ENCODE measurements around the gene UGT2B28.
"Not testable (repeated sequence)": the region's sequence is repeated elsewhere in the genome, so short reads cannot be mapped to it uniquely, and the experiment has no call there.

Gene UGT2B28

GRCh38 chr4:69280081-69280480 lies at the start of gene UGT2B28:
UGT2B28 (plus strand) TSS chr4:69280475; CDS start chr4:69280501, 26 bp downstream.
- H3K4me3 ChIP-seq (ENCODE audit: low read depth, low read length); H3K36me3 ChIP-seq (replicated peaks); H3K27ac ChIP-seq; DNase-seq; H3K27me3 ChIP-seq (replicated peaks); in situ Hi-C loops (cut with HindIII; ENCODE audit: low pct_ligation_motif_present, low sequenced_read_pairs): not testable (repeated sequence)

- in situ Hi-C loops (cut with HindIII; ENCODE audit: low pct_ligation_motif_present, low sequenced_read_pairs), result no loop called here
Measured at GRCh38 chr4:69239092-69239491, 41.2 kb upstream of the UGT2B28 start.

GRCh38 chr4:69239557-69240168 lies 40.6 kb upstream of the UGT2B28 start:
- Histone ChIP-seq H3K27me3 (replicated peaks) (no peaks in the 10 kb centered on the region), H3K27ac (no peak overlapping the region), H3K36me3 (replicated peaks) (no peaks in the 10 kb centered on the region), H3K4me3 (ENCODE audit: low read depth, low read length) (no peak overlapping the region)
- DNase-seq, result no peak
- TF ChIP-seq CTCF (IDR thresholded peaks at IDR 0.05; ENCODE audit: low read depth, low read length, missing control alignments), result no peak
- in situ Hi-C loops (cut with HindIII; ENCODE audit: low pct_ligation_motif_present, low sequenced_read_pairs), result no loop called here

More at GRCh38 chr4:69239092-69239491, 41.2 kb upstream of the UGT2B28 start:
- no peaks in the 10 kb centered on the region for H3K36me3 ChIP-seq (replicated peaks)
- TF ChIP-seq CTCF (IDR thresholded peaks at IDR 0.05; ENCODE audit: low read depth, low read length, missing control alignments), result no peak
- H3K27ac ChIP-seq, result no peak overlapping the region
- DNase-seq, result no peak
- H3K27me3 ChIP-seq (replicated peaks), result no peaks in the 10 kb centered on the region
- H3K4me3 ChIP-seq (ENCODE audit: low read depth, low read length), result no peak overlapping the region

- in situ Hi-C loops (cut with HindIII; ENCODE audit: low pct_ligation_motif_present, low sequenced_read_pairs); H3K4me3 ChIP-seq (ENCODE audit: low read depth, low read length); DNase-seq; H3K36me3 ChIP-seq (replicated peaks); H3K27ac ChIP-seq; H3K27me3 ChIP-seq (replicated peaks): not testable (repeated sequence)
Measured at GRCh38 chr4:69240787-69241186, 39.5 kb upstream of the UGT2B28 start.

GRCh38 chr4:69241746-69242145 lies 38.5 kb upstream of the UGT2B28 start:
- H3K36me3 ChIP-seq (replicated peaks); H3K27me3 ChIP-seq (replicated peaks); in situ Hi-C loops (cut with HindIII; ENCODE audit: low pct_ligation_motif_present, low sequenced_read_pairs); H3K27ac ChIP-seq; H3K4me3 ChIP-seq (ENCODE audit: low read depth, low read length); DNase-seq: not testable (repeated sequence)

GRCh38 chr4:69242562-69243240 lies 37.6 kb upstream of the UGT2B28 start:
- H3K4me3 ChIP-seq (ENCODE audit: low read depth, low read length); H3K27me3 ChIP-seq (replicated peaks); H3K36me3 ChIP-seq (replicated peaks); in situ Hi-C loops (cut with HindIII; ENCODE audit: low pct_ligation_motif_present, low sequenced_read_pairs); H3K27ac ChIP-seq; DNase-seq: not testable (repeated sequence)

GRCh38 chr4:69250884-69251283 lies 29.4 kb upstream of the UGT2B28 start:
- H3K27me3 ChIP-seq (replicated peaks); DNase-seq; in situ Hi-C loops (cut with HindIII; ENCODE audit: low pct_ligation_motif_present, low sequenced_read_pairs); H3K4me3 ChIP-seq (ENCODE audit: low read depth, low read length); H3K36me3 ChIP-seq (replicated peaks); H3K27ac ChIP-seq: not testable (repeated sequence)

GRCh38 chr4:69253147-69253772 lies 27.0 kb upstream of the UGT2B28 start:
- H3K27ac ChIP-seq; H3K4me3 ChIP-seq (ENCODE audit: low read depth, low read length); DNase-seq; H3K27me3 ChIP-seq (replicated peaks); in situ Hi-C loops (cut with HindIII; ENCODE audit: low pct_ligation_motif_present, low sequenced_read_pairs); H3K36me3 ChIP-seq (replicated peaks): not testable (repeated sequence)

- H3K36me3 ChIP-seq (replicated peaks); H3K4me3 ChIP-seq (ENCODE audit: low read depth, low read length); in situ Hi-C loops (cut with HindIII; ENCODE audit: low pct_ligation_motif_present, low sequenced_read_pairs); H3K27ac ChIP-seq; H3K27me3 ChIP-seq (replicated peaks); DNase-seq: not testable (repeated sequence)
Measured at GRCh38 chr4:69268612-69269011, 11.7 kb upstream of the UGT2B28 start.

GRCh38 chr4:69296356-69296755 lies 16.1 kb downstream of the UGT2B28 start:
- H3K27me3 ChIP-seq (replicated peaks); in situ Hi-C loops (cut with HindIII; ENCODE audit: low pct_ligation_motif_present, low sequenced_read_pairs); DNase-seq; H3K27ac ChIP-seq; H3K36me3 ChIP-seq (replicated peaks); H3K4me3 ChIP-seq (ENCODE audit: low read depth, low read length): not testable (repeated sequence)

GRCh38 chr4:69308426-69309033 lies 28.3 kb downstream of the UGT2B28 start:
- in situ Hi-C loops (cut with HindIII; ENCODE audit: low pct_ligation_motif_present, low sequenced_read_pairs); H3K27ac ChIP-seq; H3K36me3 ChIP-seq (replicated peaks); H3K27me3 ChIP-seq (replicated peaks); DNase-seq; H3K4me3 ChIP-seq (ENCODE audit: low read depth, low read length): not testable (repeated sequence)

- DNase-seq; H3K4me3 ChIP-seq (ENCODE audit: low read depth, low read length); in situ Hi-C loops (cut with HindIII; ENCODE audit: low pct_ligation_motif_present, low sequenced_read_pairs); H3K27ac ChIP-seq; H3K27me3 ChIP-seq (replicated peaks); H3K36me3 ChIP-seq (replicated peaks): not testable (repeated sequence)
Measured at GRCh38 chr4:69309549-69310076, 29.3 kb downstream of the UGT2B28 start.

Data from brain microvascular endothelial cell (primary cell).